ENCODE results near the gene SEMA3E.

- TF ChIP-seq, protein P1, sequence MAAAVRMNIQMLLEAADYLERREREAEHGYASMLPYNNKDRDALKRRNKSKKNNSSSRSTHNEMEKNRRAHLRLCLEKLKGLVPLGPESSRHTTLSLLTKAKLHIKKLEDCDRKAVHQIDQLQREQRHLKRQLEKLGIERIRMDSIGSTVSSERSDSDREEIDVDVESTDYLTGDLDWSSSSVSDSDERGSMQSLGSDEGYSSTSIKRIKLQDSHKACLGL (CRISPR knock-in tag; IDR thresholded peaks at IDR 0.05; ENCODE audit: borderline replicate concordance, poor library complexity, severe bottlenecking), result no peak
- no peak for TF ChIP-seq CTCF (IDR thresholded peaks at IDR 0.05 in 2 of 3, conservative IDR thresholded peaks at IDR 0.05 in 1 of 3; ENCODE audit: insufficient read depth in 2 of 3, low read depth in 1 of 3, low read length in 3 of 3)
- TF ChIP-seq CEBPZ (IDR thresholded peaks at IDR 0.05; ENCODE audit: borderline replicate concordance, low read depth, low read length), result no peak
- TF ChIP-seq JUN (IDR thresholded peaks at IDR 0.05; ENCODE audit: borderline replicate concordance, low read depth, low read length), result no peak
- TF ChIP-seq JUN (CRISPR knock-in tag; IDR thresholded peaks at IDR 0.05; ENCODE audit: borderline replicate concordance), result no peak
Observed at GRCh38 chr7:83695128-83695960, 46.4 kb upstream of the SEMA3E start.
